ENCODE results near the gene SMOC2. TPM values are rescaled to one million over a fixed set of nuclear protein-coding genes. Genes with fewer than 3 reads are reported as not detected.
A peak's percentile ranks its signal among the peaks of the same experiment; 100 is the strongest.

The SMOC2 gene
- total RNA-seq, 4 donors from 2014 or later, result 45.8 to 382 (median 160) TPM

DNA sequence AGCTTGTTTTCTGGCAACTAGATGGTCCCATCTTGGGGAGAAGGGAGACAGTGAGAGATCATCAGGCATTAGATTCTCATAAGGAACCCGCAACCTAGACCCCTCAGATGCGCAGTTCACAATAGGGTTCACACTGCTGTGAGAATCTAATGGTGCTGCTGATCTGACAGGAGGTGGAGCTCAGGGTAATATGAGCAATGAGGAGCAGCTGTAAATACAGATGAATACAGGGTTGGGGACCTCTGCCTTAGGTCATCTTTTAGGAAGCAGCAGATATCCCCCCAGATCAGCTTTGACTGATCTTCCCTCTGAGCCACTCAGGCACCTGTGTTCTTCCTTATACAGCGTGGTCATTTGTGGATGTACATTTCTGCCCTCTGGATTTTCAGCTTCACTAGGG is 63.4 kb downstream of the SMOC2 start:
- Histone ChIP-seq H3K4me1 (no peaks in the 10 kb centered on the region), H3K27me3 (no peaks in the 10 kb centered on the region), H3K4me3 (no peak overlapping the region), H3K36me3 (no peaks in the 10 kb centered on the region), H3K9me3 (no peaks in the 10 kb centered on the region), H3K27ac (no peak overlapping the region)
- TF ChIP-seq POLR2AphosphoS5 (IDR thresholded peaks at IDR 0.05) (no peak), CTCF (IDR thresholded peaks at IDR 0.05) (no peak), EP300 (IDR thresholded peaks at IDR 0.05) (no peak), POLR2A (IDR thresholded peaks at IDR 0.05) (no peak)
- ATAC-seq, result no peak
- 100% methylated on average over 3 of the region's 3 CpGs; no CpG with 5 or more reads in 1 of the 2 donors for WGBS, 2 donors (ENCODE audit: low coverage in 1 of 2)

DNA sequence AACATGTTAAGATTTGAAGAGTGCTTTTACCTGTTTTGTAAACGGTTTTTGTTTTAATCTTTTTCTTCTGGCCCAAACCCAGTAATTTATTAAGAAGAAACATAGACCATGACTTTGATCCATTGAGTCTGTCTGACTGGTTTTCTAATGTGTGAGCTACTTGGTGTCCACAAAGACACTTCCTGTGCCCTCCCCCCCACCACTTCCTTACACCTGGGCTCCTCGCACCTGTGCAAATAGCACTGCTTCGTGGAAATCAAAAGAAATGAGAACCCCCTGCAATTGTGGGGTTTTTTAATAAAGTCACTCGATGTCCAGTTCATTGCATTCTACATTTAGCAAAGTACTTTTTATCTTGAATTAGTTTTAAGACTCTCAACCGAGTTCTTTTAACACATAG is 65.5 kb downstream of the SMOC2 start:
- no peaks in the 10 kb centered on the region for H3K27me3 ChIP-seq
- TF ChIP-seq POLR2AphosphoS5 (IDR thresholded peaks at IDR 0.05) (no peak), EP300 (IDR thresholded peaks at IDR 0.05) (no peak), POLR2A (IDR thresholded peaks at IDR 0.05) (no peak), CTCF (IDR thresholded peaks at IDR 0.05) (no peak)
- no peak for ATAC-seq
- 75 to 77% methylated on average over 5 of the region's 5 CpGs for WGBS, 2 donors (ENCODE audit: low coverage in 1 of 2)
- H3K36me3 ChIP-seq, result peaks cover 0 to 19% of the 10 kb centered on the region in 2 donors
- no peaks in the 10 kb centered on the region for H3K9me3 ChIP-seq
- no peak overlapping the region for H3K4me3 ChIP-seq
- no peaks in the 10 kb centered on the region for H3K4me1 ChIP-seq
- no peak overlapping the region for H3K27ac ChIP-seq

GRCh38 chr6:168507297-168507696 is 66.3 kb downstream of the SMOC2 start:
- ATAC-seq, result no peak
- WGBS, 2 donors (ENCODE audit: low coverage in 1 of 2), result 65 to 71% methylated on average over 4 of the region's 12 CpGs
- Histone ChIP-seq H3K27me3 (no peaks in the 10 kb centered on the region), H3K9me3 (no peaks in the 10 kb centered on the region), H3K4me1 (no peaks in the 10 kb centered on the region), H3K36me3 (peaks cover 0 to 20% of the 10 kb centered on the region in 2 donors), H3K4me3 (no peak overlapping the region), H3K27ac (no peak overlapping the region)
- TF ChIP-seq POLR2A (IDR thresholded peaks at IDR 0.05) (no peak), EP300 (IDR thresholded peaks at IDR 0.05) (no peak), POLR2AphosphoS5 (IDR thresholded peaks at IDR 0.05) (no peak)

DNA sequence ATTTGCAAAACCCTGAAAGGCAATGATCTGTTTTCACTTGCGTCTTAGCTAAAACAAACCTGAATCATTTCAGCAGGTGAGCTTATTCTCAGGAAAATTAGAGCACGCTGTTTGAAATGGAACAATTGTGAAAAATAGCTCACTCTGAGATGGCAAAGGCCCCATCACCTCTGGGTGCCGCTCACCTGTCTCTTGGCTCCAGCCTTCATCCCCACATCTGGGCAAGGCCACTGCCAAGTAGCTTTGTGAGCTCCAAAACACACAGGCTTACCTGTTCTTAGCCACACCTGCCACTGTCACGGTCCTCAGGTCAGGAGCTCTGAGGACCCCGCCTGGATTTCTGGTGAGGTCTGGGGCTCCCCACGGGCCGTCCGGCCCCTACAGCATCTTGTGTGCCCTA is 66.7 kb downstream of the SMOC2 start:
- no peak for ATAC-seq
- Histone ChIP-seq H3K4me3 (no peak overlapping the region), H3K27me3 (no peaks in the 10 kb centered on the region), H3K36me3 (peaks cover 0 to 20% of the 10 kb centered on the region in 2 donors), H3K9me3 (no peaks in the 10 kb centered on the region), H3K4me1 (no peaks in the 10 kb centered on the region), H3K27ac (no peak overlapping the region)
- no peak for TF ChIP-seq POLR2AphosphoS5 (IDR thresholded peaks at IDR 0.05)
- WGBS, 2 donors (ENCODE audit: low coverage in 1 of 2), result 94 to 96% methylated on average over 5 to 8 of the region's 8 CpGs

GRCh38 chr6:168508903-168509302 is 67.9 kb downstream of the SMOC2 start:
- TF ChIP-seq POLR2A (IDR thresholded peaks at IDR 0.05) (no peak), EP300 (IDR thresholded peaks at IDR 0.05) (no peak), CTCF (IDR thresholded peaks at IDR 0.05) (no peak), POLR2AphosphoS5 (IDR thresholded peaks at IDR 0.05) (no peak)
- WGBS, 2 donors (ENCODE audit: low coverage in 1 of 2), result no CpG with 5 or more reads among the region's 12 CpGs
- H3K27me3 ChIP-seq, result no peaks in the 10 kb centered on the region
- ATAC-seq, result no peak
- no peaks in the 10 kb centered on the region for H3K9me3 ChIP-seq
- H3K36me3 ChIP-seq, result peaks cover 0 to 20% of the 10 kb centered on the region in 2 donors
- no peak overlapping the region for H3K27ac ChIP-seq
- H3K4me1 ChIP-seq, result peaks cover 0 to 3% (median 0%) of the 10 kb centered on the region in 3 donors
- H3K4me3 ChIP-seq, result no peak overlapping the region

- Histone ChIP-seq H3K9me3 (no peaks in the 10 kb centered on the region), H3K27me3 (no peaks in the 10 kb centered on the region), H3K4me3 (no peak overlapping the region), H3K27ac (peak overlapping the region in 1 of 4 donors; percentile 12), H3K36me3 (peaks cover 0 to 34% of the 10 kb centered on the region in 2 donors), H3K4me1 (peaks cover 0 to 11% (median 0%) of the 10 kb centered on the region in 3 donors)
- ATAC-seq, result peak; percentile 27
- 33 to 90% methylated on average over 2 to 3 of the region's 8 CpGs for WGBS, 2 donors (ENCODE audit: low coverage in 1 of 2)
- TF ChIP-seq CTCF (IDR thresholded peaks at IDR 0.05) (no peak), EP300 (IDR thresholded peaks at IDR 0.05) (no peak), POLR2A (IDR thresholded peaks at IDR 0.05) (no peak), POLR2AphosphoS5 (IDR thresholded peaks at IDR 0.05) (no peak)
Observed at GRCh38 chr6:168513766-168514165, 72.8 kb downstream of the SMOC2 start.
